Activated CD4-positive, alpha-beta T cell treated with anti-CD3 and anti-CD28 coated beads, Interleukin-2, amount 50 U/mL, for 16 hours (primary cell): ENCODE data around the gene FFAR4.

Experiments
- DNase-seq: peaks from one replicate; pipeline ENCODE4 v3.0.0-alpha.2; 2020

The FFAR4 gene

GRCh38 chr10:93601146-93601773, 34.8 kb downstream of the FFAR4 start, which contains the start of gene RBP4:
RBP4 (minus strand) TSS chr10:93601235; CDS start chr10:93601028, 207 bp downstream.
- DNase-seq = no peak

GRCh38 chr10:93601774-93602162, 35.3 kb downstream of the FFAR4 start:
- DNase-seq = no peak

- no peak for DNase-seq
These were observed 36.6 kb downstream of the FFAR4 start for GRCh38 chr10:93603023-93603422.

- no peak for DNase-seq
These were observed 37.7 kb downstream of the FFAR4 start for GRCh38 chr10:93604146-93604545.

GRCh38 chr10:93608421-93608820, 42.0 kb downstream of the FFAR4 start:
- DNase-seq = no peak

GRCh38 chr10:93612311-93612710, 45.8 kb downstream of the FFAR4 start, which contains the start of gene PDE6C:
PDE6C (plus strand) TSS chr10:93612537; CDS start chr10:93612726, 189 bp downstream.
- DNase-seq = no peak

GRCh38 chr10:93613126-93613525, 46.7 kb downstream of the FFAR4 start:
- no peak for DNase-seq

GRCh38 chr10:93614101-93614825, 47.8 kb downstream of the FFAR4 start:
- DNase-seq = no peak

GRCh38 chr10:93615576-93616235, 49.2 kb downstream of the FFAR4 start:
- DNase-seq = no peak

GRCh38 chr10:93620925-93621324, 54.5 kb downstream of the FFAR4 start:
- no peak for DNase-seq

- no peak for DNase-seq
These were observed 56.5 kb downstream of the FFAR4 start for GRCh38 chr10:93622942-93623341.

GRCh38 chr10:93628858-93629257, 62.4 kb downstream of the FFAR4 start:
- no peak for DNase-seq

- DNase-seq = no peak
These were observed 63.3 kb downstream of the FFAR4 start for GRCh38 chr10:93629647-93630305.

- no peak for DNase-seq
These were observed 64.4 kb downstream of the FFAR4 start for GRCh38 chr10:93630625-93631557.
